ENCODE results near the gene UGT1A3. TPM values are rescaled to one million over a fixed set of nuclear protein-coding genes. Genes with fewer than 3 reads are reported as not detected.

Gene UGT1A3
- total and polyA plus RNA-seq, 10 of the 15 experiments (the other 5 are each of a cell fraction or from before 2014, with no cell fraction given), result not detected

GRCh38 chr2:233688341-233688740 is 40.5 kb upstream of the UGT1A3 start:
- RAD21 ChIA-PET (ENCODE audit: unreplicated experiment), result no interaction called here
- BruUV-seq (replicated peaks), result no TSS peak
- no peak for ATAC-seq
- Histone ChIP-seq H2AFZ (ENCODE audit: control insufficient read depth, low read depth, low read length) (no peak overlapping the region), H3K36me3 (ENCODE audit: control insufficient read depth in 2 of 2, insufficient read depth in 2 of 2, low read length in 1 of 2) (no peaks in the 10 kb centered on the region), H3K4me3 (no peak overlapping the region), H4K20me1 (ENCODE audit: control insufficient read depth, insufficient read depth) (no peaks in the 10 kb centered on the region), H3K4me1 (ENCODE audit: control insufficient read depth, insufficient read depth, low read length) (no peaks in the 10 kb centered on the region), H3K27me3 (replicated peaks in 1 of 2; ENCODE audit: control insufficient read depth in 2 of 2, insufficient read depth in 2 of 2, low read length in 1 of 2) (peaks cover 0 to 3% of the 10 kb centered on the region in 2 experiments; a peak in 1 of 4 replicates), H3K4me2 (ENCODE audit: control insufficient read depth, insufficient read depth) (no peak overlapping the region), H3K9me3 (replicated peaks; ENCODE audit: control insufficient read depth, insufficient read depth, low read length) (no peaks in the 10 kb centered on the region), H3K79me2 (ENCODE audit: control insufficient read depth, insufficient read depth, low read length) (no peaks in the 10 kb centered on the region), H3K9ac (ENCODE audit: control insufficient read depth, insufficient read depth, low read length) (no peak overlapping the region), H3K27ac (ENCODE audit: control insufficient read depth, insufficient read depth) (no peak overlapping the region)
- in situ Hi-C loops (cut with MboI) (no loop called here), intact Hi-C loops (cut with micrococcal nuclease; ENCODE audit: unreplicated experiment) (no loop called here)
- no peak for TF ChIP-seq EZH2 (IDR thresholded peaks at IDR 0.05; ENCODE audit: borderline replicate concordance, control insufficient read depth, low read depth, low read length)
- no peak for TF ChIP-seq BHLHE40 (IDR thresholded peaks at IDR 0.05; ENCODE audit: borderline replicate concordance in 1 of 2, low read depth in 2 of 2, low read length in 1 of 2)
- no peak for TF ChIP-seq IKZF1 (conservative IDR thresholded peaks at IDR 0.05)
- no peak for TF ChIP-seq MEF2B (IDR thresholded peaks at IDR 0.05; ENCODE audit: partially characterized antibody, poor library complexity, severe bottlenecking)
- no peak for TF ChIP-seq ZZZ3 (IDR thresholded peaks at IDR 0.05; ENCODE audit: control insufficient read depth, insufficient read length, low read depth)
- TF ChIP-seq MLLT1 (IDR thresholded peaks at IDR 0.05), result no peak
- TF ChIP-seq RAD21 (IDR thresholded peaks at IDR 0.05; ENCODE audit: insufficient read depth, low read depth, low read length), result no peak
- no peak for TF ChIP-seq RBBP5 (conservative IDR thresholded peaks at IDR 0.05)
- TF ChIP-seq SUZ12 (IDR thresholded peaks at IDR 0.05; ENCODE audit: unreplicated experiment), result no peak
- no peak for TF ChIP-seq FOS (IDR thresholded peaks at IDR 0.05; ENCODE audit: borderline replicate concordance, extremely low read depth, insufficient read length)
- TF ChIP-seq HDGF (IDR thresholded peaks at IDR 0.05), result no peak
- no peak for TF ChIP-seq NKRF (conservative IDR thresholded peaks at IDR 0.05)
- TF ChIP-seq NFYB (IDR thresholded peaks at IDR 0.05; ENCODE audit: insufficient read depth, low read depth, low read length), result no peak
- TF ChIP-seq EED (IDR thresholded peaks at IDR 0.05; ENCODE audit: low read depth), result no peak
- no peak for TF ChIP-seq HCFC1 (IDR thresholded peaks at IDR 0.05; ENCODE audit: low read length)
- no peak for TF ChIP-seq ZNF207 (IDR thresholded peaks at IDR 0.05; ENCODE audit: borderline replicate concordance)
- TF ChIP-seq SKIL (IDR thresholded peaks at IDR 0.05; ENCODE audit: low read depth, poor library complexity, severe bottlenecking), result no peak
- POLR2A ChIA-PET, result no interaction called here
- CTCF ChIA-PET, result no interaction called here
- SMC1A ChIA-PET (ENCODE audit: uncharacterized antibody, unreplicated experiment), result no interaction called here
- no peak for FAIRE-seq
- no peak for DNase-seq (ENCODE audit: low read depth, low spot score)
- 36% methylated on average over 5 of the region's 5 CpGs for WGBS (ENCODE audit: insufficient coverage, insufficient replicate concordance, low lambda C conversion rate, missing lambda C conversion rate)

Data from GM12878 (cell line).